ENCODE results near the gene RIMS4. TPM values are rescaled to one million over a fixed set of nuclear protein-coding genes. Genes with fewer than 3 reads are reported as not detected.

Gene RIMS4
- total and polyA plus RNA-seq, 10 of the 15 experiments (the other 5 are each of a cell fraction or from before 2014, with no cell fraction given) = under 0.01 to 0.07 (median 0.05) TPM; not detected in 5

GRCh38 chr20:44702776-44703175 is 107.6 kb downstream of the RIMS4 start (continued):
- TF ChIP-seq SRF (IDR thresholded peaks at IDR 0.05; ENCODE audit: low read depth in 2 of 2, low read length in 2 of 2) = no peak
- TF ChIP-seq NFIC (IDR thresholded peaks at IDR 0.05; ENCODE audit: low read depth, low read length) = no peak
- TF ChIP-seq, protein P1, sequence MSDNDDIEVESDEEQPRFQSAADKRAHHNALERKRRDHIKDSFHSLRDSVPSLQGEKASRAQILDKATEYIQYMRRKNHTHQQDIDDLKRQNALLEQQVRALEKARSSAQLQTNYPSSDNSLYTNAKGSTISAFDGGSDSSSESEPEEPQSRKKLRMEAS (IDR thresholded peaks at IDR 0.05; ENCODE audit: low read depth, low read length) = 0 out of 2 replicates have a peak, but pooled peaks have one; percentile 62
- no peak for TF ChIP-seq SIN3A (IDR thresholded peaks at IDR 0.05; ENCODE audit: low read depth, low read length)
- TF ChIP-seq ATF7 (IDR thresholded peaks at IDR 0.05; ENCODE audit: low read depth) = no peak
- TF ChIP-seq E2F4 (IDR thresholded peaks at IDR 0.05; ENCODE audit: low read depth, low read length) = no peak
- TF ChIP-seq CBX5 (IDR thresholded peaks at IDR 0.05; ENCODE audit: low read depth) = no peak
- no peak for TF ChIP-seq CREB1 (IDR thresholded peaks at IDR 0.05; ENCODE audit: low read depth)
- TF ChIP-seq NR2C1 (IDR thresholded peaks at IDR 0.05) = no peak
- TF ChIP-seq, protein P2, sequence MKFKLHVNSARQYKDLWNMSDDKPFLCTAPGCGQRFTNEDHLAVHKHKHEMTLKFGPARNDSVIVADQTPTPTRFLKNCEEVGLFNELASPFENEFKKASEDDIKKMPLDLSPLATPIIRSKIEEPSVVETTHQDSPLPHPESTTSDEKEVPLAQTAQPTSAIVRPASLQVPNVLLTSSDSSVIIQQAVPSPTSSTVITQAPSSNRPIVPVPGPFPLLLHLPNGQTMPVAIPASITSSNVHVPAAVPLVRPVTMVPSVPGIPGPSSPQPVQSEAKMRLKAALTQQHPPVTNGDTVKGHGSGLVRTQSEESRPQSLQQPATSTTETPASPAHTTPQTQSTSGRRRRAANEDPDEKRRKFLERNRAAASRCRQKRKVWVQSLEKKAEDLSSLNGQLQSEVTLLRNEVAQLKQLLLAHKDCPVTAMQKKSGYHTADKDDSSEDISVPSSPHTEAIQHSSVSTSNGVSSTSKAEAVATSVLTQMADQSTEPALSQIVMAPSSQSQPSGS (IDR thresholded peaks at IDR 0.05; ENCODE audit: low read length) = no peak
- TF ChIP-seq, protein P3, sequence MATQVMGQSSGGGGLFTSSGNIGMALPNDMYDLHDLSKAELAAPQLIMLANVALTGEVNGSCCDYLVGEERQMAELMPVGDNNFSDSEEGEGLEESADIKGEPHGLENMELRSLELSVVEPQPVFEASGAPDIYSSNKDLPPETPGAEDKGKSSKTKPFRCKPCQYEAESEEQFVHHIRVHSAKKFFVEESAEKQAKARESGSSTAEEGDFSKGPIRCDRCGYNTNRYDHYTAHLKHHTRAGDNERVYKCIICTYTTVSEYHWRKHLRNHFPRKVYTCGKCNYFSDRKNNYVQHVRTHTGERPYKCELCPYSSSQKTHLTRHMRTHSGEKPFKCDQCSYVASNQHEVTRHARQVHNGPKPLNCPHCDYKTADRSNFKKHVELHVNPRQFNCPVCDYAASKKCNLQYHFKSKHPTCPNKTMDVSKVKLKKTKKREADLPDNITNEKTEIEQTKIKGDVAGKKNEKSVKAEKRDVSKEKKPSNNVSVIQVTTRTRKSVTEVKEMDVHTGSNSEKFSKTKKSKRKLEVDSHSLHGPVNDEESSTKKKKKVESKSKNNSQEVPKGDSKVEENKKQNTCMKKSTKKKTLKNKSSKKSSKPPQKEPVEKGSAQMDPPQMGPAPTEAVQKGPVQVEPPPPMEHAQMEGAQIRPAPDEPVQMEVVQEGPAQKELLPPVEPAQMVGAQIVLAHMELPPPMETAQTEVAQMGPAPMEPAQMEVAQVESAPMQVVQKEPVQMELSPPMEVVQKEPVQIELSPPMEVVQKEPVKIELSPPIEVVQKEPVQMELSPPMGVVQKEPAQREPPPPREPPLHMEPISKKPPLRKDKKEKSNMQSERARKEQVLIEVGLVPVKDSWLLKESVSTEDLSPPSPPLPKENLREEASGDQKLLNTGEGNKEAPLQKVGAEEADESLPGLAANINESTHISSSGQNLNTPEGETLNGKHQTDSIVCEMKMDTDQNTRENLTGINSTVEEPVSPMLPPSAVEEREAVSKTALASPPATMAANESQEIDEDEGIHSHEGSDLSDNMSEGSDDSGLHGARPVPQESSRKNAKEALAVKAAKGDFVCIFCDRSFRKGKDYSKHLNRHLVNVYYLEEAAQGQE (IDR thresholded peaks at IDR 0.05; ENCODE audit: low read depth, low read length) = no peak
- no peak for TF ChIP-seq SUPT20H (IDR thresholded peaks at IDR 0.05; ENCODE audit: borderline replicate concordance, control insufficient read depth, low read depth, low read length)
- TF ChIP-seq LARP7 (IDR thresholded peaks at IDR 0.05) = no peak
- TF ChIP-seq ZNF384 (IDR thresholded peaks at IDR 0.05; ENCODE audit: borderline replicate concordance, low read depth, low read length) = no peak
- TF ChIP-seq FOS (IDR thresholded peaks at IDR 0.05; ENCODE audit: borderline replicate concordance, extremely low read depth, insufficient read length) = no peak
- TF ChIP-seq IKZF1 (conservative IDR thresholded peaks at IDR 0.05) = peak; percentile 56; the same call in 1 of the 2 replicates
- no peak for TF ChIP-seq SREBF2 (IDR thresholded peaks at IDR 0.05; ENCODE audit: low read length)
- TF ChIP-seq MYB (IDR thresholded peaks at IDR 0.05; ENCODE audit: borderline replicate concordance, low read depth, low read length) = no peak
- no peak for TF ChIP-seq EED (IDR thresholded peaks at IDR 0.05; ENCODE audit: low read depth)
- TF ChIP-seq ATF3 (IDR thresholded peaks at IDR 0.05; ENCODE audit: borderline replicate concordance, extremely low read depth, low read depth, low read length) = no peak
- TF ChIP-seq MEF2B (IDR thresholded peaks at IDR 0.05; ENCODE audit: partially characterized antibody, poor library complexity, severe bottlenecking) = peak; percentile 85
- no peak for TF ChIP-seq SMAD5 (IDR thresholded peaks at IDR 0.05; ENCODE audit: low read depth)
- no peak for TF ChIP-seq RELA (IDR thresholded peaks at IDR 0.05; ENCODE audit: borderline replicate concordance, partially characterized antibody)
- TF ChIP-seq MTA3 (IDR thresholded peaks at IDR 0.05; ENCODE audit: borderline replicate concordance, low read length) = no peak
- no peak for TF ChIP-seq NBN (IDR thresholded peaks at IDR 0.05)
- TF ChIP-seq CEBPB (IDR thresholded peaks at IDR 0.05; ENCODE audit: borderline replicate concordance in 1 of 2, low read depth in 2 of 2, low read length in 2 of 2) = no peak
- no peak for TF ChIP-seq BCL11A (IDR thresholded peaks at IDR 0.05; ENCODE audit: low read depth, low read length)
- no peak for TF ChIP-seq KLF5 (IDR thresholded peaks at IDR 0.05; ENCODE audit: partially characterized antibody)
